ENCODE data around the gene EYS.

EYS gene

GRCh38 chr6:65680232-65680631 lies 26.8 kb downstream of the EYS start:
- TF ChIP-seq CTCF (IDR thresholded peaks at IDR 0.05; ENCODE audit: extremely low read depth, insufficient read depth, missing control alignments): no peak
- in situ Hi-C loops (cut with MboI; ENCODE audit: low pct_unique_long_range_greater_than_20kb, low sequenced_read_pairs, unreplicated experiment): no loop called here
- DNase-seq (ENCODE audit: low spot score): no peak

- no peak for TF ChIP-seq CTCF (IDR thresholded peaks at IDR 0.05; ENCODE audit: extremely low read depth, insufficient read depth, missing control alignments)
- in situ Hi-C loops (cut with MboI; ENCODE audit: low pct_unique_long_range_greater_than_20kb, low sequenced_read_pairs, unreplicated experiment): no loop called here
- no peak for DNase-seq (ENCODE audit: low spot score)
Measured at GRCh38 chr6:65671922-65672321, 35.1 kb downstream of the EYS start.

- no peak for DNase-seq (ENCODE audit: low spot score)
- TF ChIP-seq CTCF (IDR thresholded peaks at IDR 0.05; ENCODE audit: extremely low read depth, insufficient read depth, missing control alignments): no peak
- in situ Hi-C loops (cut with MboI; ENCODE audit: low pct_unique_long_range_greater_than_20kb, low sequenced_read_pairs, unreplicated experiment): no loop called here
Measured at GRCh38 chr6:65667916-65668656, 38.9 kb downstream of the EYS start.

GRCh38 chr6:65650086-65650485 lies 56.9 kb downstream of the EYS start:
- no peak for TF ChIP-seq CTCF (IDR thresholded peaks at IDR 0.05; ENCODE audit: extremely low read depth, insufficient read depth, missing control alignments)
- no peak for DNase-seq (ENCODE audit: low spot score)
- in situ Hi-C loops (cut with MboI; ENCODE audit: low pct_unique_long_range_greater_than_20kb, low sequenced_read_pairs, unreplicated experiment): no loop called here

DNA sequence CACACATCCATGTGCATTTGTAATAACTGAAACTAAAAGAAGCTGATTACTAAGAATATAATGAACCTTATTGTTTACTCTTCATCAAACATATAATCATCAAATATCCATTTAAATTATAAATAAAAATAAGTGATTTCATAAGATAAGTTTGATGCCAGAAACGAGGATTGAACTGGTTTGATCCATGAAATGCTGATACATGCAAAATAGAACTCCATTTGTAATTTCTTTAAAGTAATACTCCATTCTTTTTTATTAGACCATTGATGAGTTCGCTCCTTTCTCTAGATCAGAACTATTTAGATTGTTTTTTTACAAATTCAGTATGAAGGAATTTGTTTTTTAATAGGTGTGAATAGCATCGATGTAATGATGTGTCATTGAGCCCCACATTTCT lies 57.6 kb downstream of the EYS start:
- no peak for TF ChIP-seq CTCF (IDR thresholded peaks at IDR 0.05; ENCODE audit: extremely low read depth, insufficient read depth, missing control alignments)
- no peak for DNase-seq (ENCODE audit: low spot score)
- in situ Hi-C loops (cut with MboI; ENCODE audit: low pct_unique_long_range_greater_than_20kb, low sequenced_read_pairs, unreplicated experiment): no loop called here

GRCh38 chr6:65646544-65646943 lies 60.5 kb downstream of the EYS start:
- DNase-seq (ENCODE audit: low spot score): no peak
- in situ Hi-C loops (cut with MboI; ENCODE audit: low pct_unique_long_range_greater_than_20kb, low sequenced_read_pairs, unreplicated experiment): no loop called here
- no peak for TF ChIP-seq CTCF (IDR thresholded peaks at IDR 0.05; ENCODE audit: extremely low read depth, insufficient read depth, missing control alignments)
